HAP-1 (cell line): Measurements from ENCODE around the gene IGLL5.
"Not testable (repeated sequence)": the region's sequence is repeated elsewhere in the genome, so short reads cannot be mapped to it uniquely, and the experiment has no call there.

Source experiments
- DNase-seq, 2 experiments: peaks; one replicate each; pipeline ENCODE4 v3.0.0-alpha.2; 2016 to 2020; ENCODE audit warnings: low spot score in 2 of 2
- H3K27me3 ChIP-seq: fragments of 250-450 bp; sonication (Bioruptor Pico); 2 replicates; pipeline ENCODE4 v1.5.1; 2020; ENCODE audit warnings: low read depth, mild to moderate bottlenecking, moderate library complexity
- H3K36me3 ChIP-seq: fragments of 250-450 bp; sonication (Bioruptor Pico); replicated peaks from 2 replicates; pipeline ENCODE4 v1.5.1; 2020; ENCODE audit warnings: mild to moderate bottlenecking
- H3K4me1 ChIP-seq: fragments of 250-450 bp; sonication (Bioruptor Pico); 2 replicates; pipeline ENCODE4 v1.5.1; 2020; ENCODE audit warnings: mild to moderate bottlenecking
- H3K4me3 ChIP-seq: fragments of 250-450 bp; sonication (Bioruptor Pico); 2 replicates; pipeline ENCODE4 v1.5.1; 2020; ENCODE audit warnings: mild to moderate bottlenecking, moderate library complexity
- H3K9me3 ChIP-seq: fragments of 250-450 bp; sonication (Bioruptor Pico); 2 replicates; pipeline ENCODE4 v1.5.1; 2020; ENCODE audit warnings: mild to moderate bottlenecking, moderate library complexity
- in situ Hi-C: fragments of 300-500 bp; cut with MboI; formaldehyde crosslinking; loops from 3 replicates; pipeline ENCODE4 v1.14.3; 2020; ENCODE audit warnings: low sequenced_read_pairs, inconsistent platforms, mixed read lengths

IGLL5 gene

GRCh38 chr22:22904736-22905135 is 17.1 kb downstream of the IGLL5 start:
- H3K36me3 ChIP-seq, H3K4me3 ChIP-seq, DNase-seq, in situ Hi-C loops, H3K4me1 ChIP-seq, H3K9me3 ChIP-seq: not testable (repeated sequence)
- H3K27me3 ChIP-seq: peaks cover 42% of the 10 kb centered on the region

GRCh38 chr22:22906391-22906790 is 18.8 kb downstream of the IGLL5 start:
- H3K4me1 ChIP-seq, H3K4me3 ChIP-seq, H3K9me3 ChIP-seq, in situ Hi-C loops, DNase-seq, H3K36me3 ChIP-seq: not testable (repeated sequence)
- peaks cover 42% of the 10 kb centered on the region for H3K27me3 ChIP-seq

DNA sequence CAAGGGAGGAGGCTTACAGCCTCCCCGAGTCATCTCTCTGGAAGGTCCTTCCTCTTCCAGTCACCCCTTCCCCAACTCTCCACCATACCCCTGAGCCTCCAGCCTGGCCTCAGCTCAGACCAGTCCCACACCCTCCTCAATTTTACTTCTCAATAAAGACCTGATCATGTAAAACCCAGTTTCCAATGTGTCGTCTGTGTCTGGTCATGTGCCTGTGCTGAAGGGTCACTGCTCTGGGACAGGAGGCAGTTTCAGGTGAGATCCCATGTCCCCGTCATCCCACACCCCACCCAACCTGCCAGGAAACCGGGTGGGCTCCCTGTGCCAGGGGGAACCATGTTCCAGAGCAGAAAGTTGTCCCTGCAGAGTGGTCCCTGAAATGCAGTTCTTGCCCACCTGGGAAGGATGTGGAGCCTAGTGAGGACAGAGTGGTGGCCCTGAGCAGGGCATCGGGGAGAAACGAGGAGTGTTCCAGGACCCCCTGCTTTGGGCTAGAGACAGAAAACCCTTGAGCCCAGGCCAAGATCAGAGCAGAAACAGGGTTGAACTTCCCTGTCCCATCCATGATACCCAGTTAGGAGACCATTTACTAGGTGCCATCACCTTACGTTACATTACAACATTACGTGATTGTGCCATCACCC is 19.4 kb downstream of the IGLL5 start:
- DNase-seq: no peak
- Histone ChIP-seq H3K4me1 (no peaks in the 10 kb centered on the region), H3K27me3 (peaks cover 35% of the 10 kb centered on the region), H3K4me3 (no peak overlapping the region), H3K9me3 (no peaks in the 10 kb centered on the region), H3K36me3 (no peaks in the 10 kb centered on the region)
- in situ Hi-C loops: no loop called here

GRCh38 chr22:22907551-22908494 is 20.2 kb downstream of the IGLL5 start:
- no peaks in the 10 kb centered on the region for H3K4me1 ChIP-seq
- H3K36me3 ChIP-seq: no peaks in the 10 kb centered on the region
- DNase-seq: no peak
- H3K4me3 ChIP-seq: no peak overlapping the region
- H3K9me3 ChIP-seq: no peaks in the 10 kb centered on the region
- in situ Hi-C loops: no loop called here
- H3K27me3 ChIP-seq: peaks cover 27% of the 10 kb centered on the region

- no peaks in the 10 kb centered on the region for H3K4me1 ChIP-seq
- in situ Hi-C loops: no loop called here
Measured at GRCh38 chr22:22908495-22908861, 20.9 kb downstream of the IGLL5 start.

GRCh38 chr22:22908941-22909604 is 21.5 kb downstream of the IGLL5 start:
- no peak for DNase-seq
- Histone ChIP-seq H3K4me3 (no peak overlapping the region), H3K36me3 (no peaks in the 10 kb centered on the region), H3K27me3 (peaks cover 21% of the 10 kb centered on the region), H3K4me1 (no peaks in the 10 kb centered on the region), H3K9me3 (no peaks in the 10 kb centered on the region)
- in situ Hi-C loops: no loop called here

More at GRCh38 chr22:22908495-22908861, 20.9 kb downstream of the IGLL5 start:
- H3K4me3 ChIP-seq: no peak overlapping the region
- H3K9me3 ChIP-seq: no peaks in the 10 kb centered on the region
- no peak for DNase-seq
- H3K36me3 ChIP-seq: no peaks in the 10 kb centered on the region
- H3K27me3 ChIP-seq: peaks cover 21% of the 10 kb centered on the region

DNA sequence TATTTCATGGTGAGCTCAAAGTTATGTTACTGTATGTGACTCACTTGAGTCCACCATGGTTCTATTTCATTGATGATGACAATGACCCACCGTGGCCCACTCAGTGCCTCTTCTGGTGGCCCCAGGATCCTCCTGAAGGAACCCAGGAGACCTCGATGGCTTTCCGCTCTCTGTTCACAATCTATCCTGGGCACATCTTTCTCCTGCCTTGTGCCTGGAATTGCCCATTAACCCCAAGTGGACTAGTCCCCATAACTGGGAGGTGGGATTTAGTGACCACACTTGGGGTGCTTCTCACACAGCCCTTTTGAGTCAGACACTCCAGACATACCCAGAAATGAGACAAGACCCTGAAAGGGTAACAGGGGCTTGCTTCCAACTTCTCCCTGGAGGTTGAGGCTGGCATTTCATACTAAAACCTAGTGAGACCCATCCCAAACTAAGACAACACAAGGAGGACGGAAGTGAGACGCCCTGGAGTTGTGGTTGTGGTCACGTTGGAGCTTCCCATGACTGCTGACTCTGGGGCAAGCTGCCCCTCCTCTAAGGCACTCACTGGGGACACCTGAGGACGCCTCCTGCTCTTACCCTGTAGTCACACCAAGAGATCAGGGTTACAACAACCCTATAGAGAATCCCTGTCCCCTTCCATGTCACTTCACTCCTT is 22.1 kb downstream of the IGLL5 start:
- Histone ChIP-seq H3K9me3 (no peaks in the 10 kb centered on the region), H3K36me3 (no peaks in the 10 kb centered on the region), H3K4me3 (no peak overlapping the region), H3K27me3 (peaks cover 21% of the 10 kb centered on the region), H3K4me1 (no peaks in the 10 kb centered on the region)
- DNase-seq: no peak
- in situ Hi-C loops: loop anchor here (10.0 kb wide), 1 partner anchor 65 kb away; no protein-coding TSS in a partner anchor

- no peak overlapping the region for H3K4me3 ChIP-seq
- H3K36me3 ChIP-seq: no peaks in the 10 kb centered on the region
- H3K9me3 ChIP-seq: no peaks in the 10 kb centered on the region
- in situ Hi-C loops: loop anchor here (10.0 kb wide), 1 partner anchor 64 kb away; no protein-coding TSS in a partner anchor
- no peaks in the 10 kb centered on the region for H3K4me1 ChIP-seq
- DNase-seq: no peak
- peaks cover 21% of the 10 kb centered on the region for H3K27me3 ChIP-seq
Measured at GRCh38 chr22:22910272-22911240, 22.9 kb downstream of the IGLL5 start.

DNA sequence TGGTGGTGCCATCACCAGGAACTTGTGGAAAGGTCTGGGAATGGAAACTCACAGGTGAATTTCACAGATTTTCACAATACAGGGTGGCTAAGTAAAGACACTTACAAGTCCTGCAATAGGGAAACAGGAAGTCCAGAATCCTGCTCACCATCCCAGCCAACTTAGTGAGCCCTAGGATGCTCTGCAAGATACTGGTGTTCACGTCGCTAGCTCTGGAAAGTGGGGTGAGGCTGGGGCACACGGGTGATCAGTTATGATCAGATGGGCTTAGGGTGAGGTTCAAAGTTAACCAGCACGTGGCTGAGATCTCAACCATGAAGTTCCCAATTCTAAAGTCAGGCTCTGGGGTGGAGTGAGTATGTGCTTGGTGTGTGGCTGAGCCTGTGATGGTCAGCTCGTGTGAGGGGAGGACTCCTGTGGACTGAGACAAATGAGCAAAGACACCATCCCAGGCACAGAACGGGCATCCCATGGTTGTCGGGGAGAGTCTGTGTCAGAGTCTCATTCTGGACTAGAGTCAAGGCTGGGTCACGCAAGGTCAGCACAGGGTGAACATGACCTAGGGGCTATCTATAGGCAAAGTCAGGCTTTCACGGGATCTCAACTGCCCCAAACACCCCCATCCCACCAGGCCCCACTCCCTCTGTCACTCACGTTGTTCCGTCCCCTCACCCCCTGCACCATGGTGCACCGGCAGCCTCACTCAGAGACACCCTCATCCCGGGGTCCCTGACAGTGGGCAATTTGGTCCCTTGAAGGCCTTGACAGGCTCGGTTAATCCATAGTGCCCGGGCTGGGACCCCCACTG is 23.9 kb downstream of the IGLL5 start:
- Histone ChIP-seq H3K4me3 (no peak overlapping the region), H3K4me1 (no peaks in the 10 kb centered on the region), H3K36me3 (no peaks in the 10 kb centered on the region), H3K27me3 (peaks cover 21% of the 10 kb centered on the region), H3K9me3 (no peaks in the 10 kb centered on the region)
- DNase-seq: no peak
- in situ Hi-C loops: loop anchor here (10.0 kb wide), 1 partner anchor 63 kb away; no protein-coding TSS in a partner anchor

GRCh38 chr22:22912135-22912987 is 24.7 kb downstream of the IGLL5 start:
- in situ Hi-C loops: loop anchor here (10.0 kb wide), 1 partner anchor 62 kb away; no protein-coding TSS in a partner anchor
- no peak for DNase-seq
- Histone ChIP-seq H3K27me3 (peaks cover 21% of the 10 kb centered on the region), H3K4me1 (no peaks in the 10 kb centered on the region), H3K36me3 (no peaks in the 10 kb centered on the region), H3K9me3 (no peaks in the 10 kb centered on the region), H3K4me3 (no peak overlapping the region)

DNA sequence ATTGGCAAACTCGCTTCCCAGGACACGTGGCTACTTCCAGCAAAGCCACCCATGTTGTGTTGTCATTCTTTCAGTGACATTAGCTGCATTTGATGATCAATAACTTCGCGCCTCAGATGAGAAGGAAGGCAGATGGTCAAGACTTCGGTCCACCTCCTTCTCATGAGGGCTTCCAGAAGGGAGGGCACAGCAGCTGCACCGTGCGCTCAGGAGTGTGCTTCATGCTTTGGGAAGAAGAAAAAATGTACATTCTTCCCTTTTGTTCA is 25.3 kb downstream of the IGLL5 start:
- H3K4me3 ChIP-seq: no peak overlapping the region
- no peak for DNase-seq
- in situ Hi-C loops: loop anchor here (10.0 kb wide), 1 partner anchor 62 kb away; no protein-coding TSS in a partner anchor
- H3K9me3 ChIP-seq: no peaks in the 10 kb centered on the region
- no peaks in the 10 kb centered on the region for H3K4me1 ChIP-seq
- H3K27me3 ChIP-seq: peaks cover 17% of the 10 kb centered on the region
- no peaks in the 10 kb centered on the region for H3K36me3 ChIP-seq
